NT2/D1 (cell line): ENCODE results near the gene WDR48.

Experiments
- SUZ12 ChIP-seq: IDR thresholded peaks from 2 replicates; pipeline ENCODE4 v1.6.1; 2011; ENCODE audit not compliant: insufficient read length, insufficient read depth; ENCODE audit errors: extremely low read depth
- YY1 ChIP-seq: IDR thresholded peaks from 2 replicates; pipeline ENCODE4 v1.6.1; 2011; ENCODE audit not compliant: insufficient read length, insufficient read depth
- ZNF274 ChIP-seq: IDR thresholded peaks from 2 replicates; pipeline ENCODE4 v1.6.1; 2011; ENCODE audit warnings: mild to moderate bottlenecking, low read depth, low read length

GRCh38 chr3:39108200-39108710 is 56.4 kb downstream of the WDR48 start:
- TF ChIP-seq YY1 = no peak
- TF ChIP-seq SUZ12 = no peak
- no peak for TF ChIP-seq ZNF274
